Neural crest cell (in vitro differentiated cells): ENCODE results near the gene NEK6. TPM values are rescaled to one million over a fixed set of nuclear protein-coding genes. Genes with fewer than 3 reads are reported as not detected.

ENCODE experiments used
- DNase-seq: peaks from one replicate; pipeline ENCODE4 v3.0.0; 2021; ENCODE audit warnings: low read depth, mixed read lengths, low spot score
- H3K27ac Mint-ChIP-seq: one replicate; pipeline ENCODE4 v1.8.0; 2021; ENCODE audit warnings: mild to moderate bottlenecking, mixed read lengths; ENCODE audit not compliant: unreplicated experiment
- H3K27me3 Mint-ChIP-seq: 2 replicates; pipeline ENCODE4 v1.8.0; 2021; ENCODE audit warnings: low read depth, mild to moderate bottlenecking, mixed read lengths
- H3K36me3 Mint-ChIP-seq: 2 replicates; pipeline ENCODE4 v1.8.0; 2021; ENCODE audit warnings: low read depth, mild to moderate bottlenecking, mixed read lengths
- H3K4me1 Mint-ChIP-seq: 2 replicates; pipeline ENCODE4 v1.8.0; 2021; ENCODE audit warnings: mixed read lengths
- H3K4me3 Mint-ChIP-seq: one replicate; pipeline ENCODE4 v1.8.0; 2021; ENCODE audit warnings: mild to moderate bottlenecking, mixed read lengths
- H3K9me3 Mint-ChIP-seq: 2 replicates; pipeline ENCODE4 v1.8.0; 2021; ENCODE audit warnings: mixed read lengths
- CTCF ChIP-seq: fragments of 200-600 bp; sonication (generic); conservative IDR thresholded peaks from 2 replicates; pipeline ENCODE4 v1.5.0; 2021; ENCODE audit warnings: antibody characterized with exemption, mild to moderate bottlenecking
- total RNA-seq: library from RNA; stranded (reverse); gene quantifications from 2 replicates; pipeline ENCODE4 v1.2.1, GENCODE V29; 2021

NEK6 gene
- total RNA-seq, 1 donor from 2014 or later, result 31.9 TPM

- H3K4me1 Mint-ChIP-seq, result peaks cover 48% of the 10 kb centered on the region
- no peak for TF ChIP-seq CTCF
- H3K9me3 Mint-ChIP-seq, result no peaks in the 10 kb centered on the region
- no peak for DNase-seq
- H3K27me3 Mint-ChIP-seq, result no peaks in the 10 kb centered on the region
- no peak overlapping the region for H3K4me3 Mint-ChIP-seq
- H3K27ac Mint-ChIP-seq, result peak overlapping the region; percentile 10
- H3K36me3 Mint-ChIP-seq, result no peaks in the 10 kb centered on the region
Measured at GRCh38 chr9:124272118-124272517, 14.4 kb downstream of the NEK6 start.

GRCh38 chr9:124272979-124273378, 15.2 kb downstream of the NEK6 start:
- H3K4me1 Mint-ChIP-seq, result peaks cover 46% of the 10 kb centered on the region
- no peaks in the 10 kb centered on the region for H3K36me3 Mint-ChIP-seq
- no peak for DNase-seq
- no peak for TF ChIP-seq CTCF
- no peak overlapping the region for H3K4me3 Mint-ChIP-seq
- H3K9me3 Mint-ChIP-seq, result no peaks in the 10 kb centered on the region
- peak overlapping the region; percentile 43 for H3K27ac Mint-ChIP-seq
- no peaks in the 10 kb centered on the region for H3K27me3 Mint-ChIP-seq

- H3K36me3 Mint-ChIP-seq, result no peaks in the 10 kb centered on the region
- no peak for DNase-seq
- no peak overlapping the region for H3K4me3 Mint-ChIP-seq
- TF ChIP-seq CTCF, result no peak
- peak overlapping the region; percentile 5 for H3K27ac Mint-ChIP-seq
- H3K27me3 Mint-ChIP-seq, result no peaks in the 10 kb centered on the region
- no peaks in the 10 kb centered on the region for H3K9me3 Mint-ChIP-seq
- H3K4me1 Mint-ChIP-seq, result peaks cover 47% of the 10 kb centered on the region
Measured at GRCh38 chr9:124273427-124274160, 15.8 kb downstream of the NEK6 start.

GRCh38 chr9:124274226-124274625, 16.5 kb downstream of the NEK6 start:
- Mint-ChIP-seq H3K27me3 (no peaks in the 10 kb centered on the region), H3K36me3 (no peaks in the 10 kb centered on the region), H3K27ac (no peak overlapping the region), H3K4me3 (no peak overlapping the region), H3K9me3 (no peaks in the 10 kb centered on the region), H3K4me1 (peaks cover 47% of the 10 kb centered on the region)
- TF ChIP-seq CTCF, result no peak
- no peak for DNase-seq

GRCh38 chr9:124274738-124275137, 17.0 kb downstream of the NEK6 start:
- H3K4me1 Mint-ChIP-seq, result peaks cover 47% of the 10 kb centered on the region
- no peaks in the 10 kb centered on the region for H3K9me3 Mint-ChIP-seq
- no peak overlapping the region for H3K4me3 Mint-ChIP-seq
- no peaks in the 10 kb centered on the region for H3K36me3 Mint-ChIP-seq
- H3K27ac Mint-ChIP-seq, result no peak overlapping the region
- TF ChIP-seq CTCF, result no peak
- H3K27me3 Mint-ChIP-seq, result no peaks in the 10 kb centered on the region
- DNase-seq, result no peak
